Right lobe of liver (tissue), 6 donors: Measurements from ENCODE around the gene KLHL6. TPM values are rescaled to one million over a fixed set of nuclear protein-coding genes. Genes with fewer than 3 reads are reported as not detected.
A peak's percentile ranks its signal among the peaks of the same experiment; 100 is the strongest.

Source experiments
- ATAC-seq, 4 donors: fragments of 200-7000 bp; cut with Tn5 transposase; one replicate each; pipeline ENCODE4 v1.9.1; 2020; ENCODE audit warnings: mild to moderate bottlenecking in 4 of 4, moderate library complexity in 4 of 4
- DNase-seq, 3 donors: peaks; one replicate each; pipeline ENCODE4 v3.0.0-alpha.2; 2020
- H3K27ac ChIP-seq, 3 donors: fragments of 200-600 bp; one replicate each; pipeline ENCODE4 v1.8.0; 2022
- H3K27me3 ChIP-seq, 2 donors: fragments of 200-600 bp; one replicate each; pipeline ENCODE4 v1.8.0; 2022
- H3K36me3 ChIP-seq, 4 donors: fragments of 200-600 bp; sonication (generic) in 1 of 4; one replicate each; pipeline versions ENCODE4 v1.5.1 to v1.8.0; 2017 to 2022; ENCODE audit warnings: control low read depth in 1 of 4
- H3K4me1 ChIP-seq, 4 donors: fragments of 200-600 bp; sonication (generic) in 1 of 4; one replicate each; pipeline versions ENCODE4 v1.5.1 to v1.8.0; 2017 to 2022; ENCODE audit warnings: control low read depth in 1 of 4
- H3K4me3 ChIP-seq, 3 donors: fragments of 200-600 bp; one replicate each; pipeline ENCODE4 v1.8.0; 2022
- H3K9me3 ChIP-seq, 4 donors: fragments of 200-600 bp; sonication (generic) in 1 of 4; one replicate each; pipeline versions ENCODE4 v1.5.1 to v1.8.0; 2017 to 2022; ENCODE audit warnings: control low read depth in 1 of 4
- CTCF ChIP-seq, 4 donors: fragments of 200-600 bp in 3 of 4; fragments of 450-650 bp in 1 of 4; IDR thresholded peaks; one replicate each; pipeline versions ENCODE4 v1.5.1 to v1.8.0; 2016 to 2022; ENCODE audit warnings: antibody characterized with exemption in 4 of 4, mild to moderate bottlenecking in 2 of 4
- POLR2A ChIP-seq: fragments of 450-650 bp; IDR thresholded peaks from one replicate; pipeline ENCODE4 v1.6.1; 2017; ENCODE audit warnings: antibody characterized with exemption, mild to moderate bottlenecking
- WGBS: methylation state at CpG from one replicate; pipeline ENCODE4 v1.1.6; 2018; ENCODE audit warnings: low coverage, low lambda C conversion rate; ENCODE audit not compliant: insufficient coverage; ENCODE audit errors: missing lambda C conversion rate; 5-methylcytosine and 5-hydroxymethylcytosine counted together
- intact Hi-C, 2 donors: fragments of 100-400 bp; cut with DNase I; formaldehyde crosslinking; loops; one replicate each; pipeline versions ENCODE4 v1.11.2 to v1.14.1; 2022
- total RNA-seq, 6 experiments: library from RNA; depleted of rRNA in 2 of 6; stranded (reverse); fragments of >200 nt in 2 of 6; fragmentation: NEBNext Ultra II Directional in 3 of 6; extraction: Animal tissue kit (Norgen Biotek cat#: 25700) in 3 of 6; gene quantifications; one replicate each; pipeline versions ENCODE4 v1.1.0 to v1.2.4, GENCODE V29; 2016 to 2023
- donor health status: DM: no; HTN: yes; CAD: no.
- donor health status: DM: no; HTN: no; CAD: no.
- donor health status: DM: no; HTN: no; CAD: no.
- donor health status: DM: no; HTN: yes; CAD: no.
- donor health status: DM: no; HTN: yes; CAD: no.

The KLHL6 gene
- total RNA-seq, 6 experiments from 2014 or later = 0.59 to 2.7 (median 1.6) TPM

GRCh38 chr3:183584914-183585280 is 29.4 kb upstream of the KLHL6 start:
- DNase-seq (no peak), ATAC-seq (no peak)
- Histone ChIP-seq H3K27me3 (no peaks in the 10 kb centered on the region), H3K4me3 (no peak overlapping the region), H3K4me1 (peaks cover 0 to 34% (median 14%) of the 10 kb centered on the region in 4 donors), H3K36me3 (no peaks in the 10 kb centered on the region), H3K27ac (peak overlapping the region in 1 of 3 donors; percentile 61), H3K9me3 (no peaks in the 10 kb centered on the region)
- intact Hi-C loops = no loop called here
- 36% methylated on average over 3 of the region's 3 CpGs for whole genome bisulfite sequencing
- TF ChIP-seq CTCF (IDR thresholded peaks at IDR 0.05) (no peak), POLR2A (no peak)

GRCh38 chr3:183584246-183584913 is 28.9 kb upstream of the KLHL6 start:
- intact Hi-C loops = no loop called here
- 53% methylated on average over 6 of the region's 7 CpGs for WGBS
- peak; percentile 23 to 68 (median 46) for ATAC-seq
- no peaks in the 10 kb centered on the region for H3K36me3 ChIP-seq
- H3K9me3 ChIP-seq = no peaks in the 10 kb centered on the region
- no peaks in the 10 kb centered on the region for H3K27me3 ChIP-seq
- H3K4me3 ChIP-seq = no peak overlapping the region
- TF ChIP-seq CTCF (IDR thresholded peaks at IDR 0.05) (no peak), POLR2A (no peak)
- peak overlapping the region in 2 of 3 donors; percentile 6 to 61 for H3K27ac ChIP-seq
- H3K4me1 ChIP-seq = peaks cover 0 to 34% (median 14%) of the 10 kb centered on the region in 4 donors
- no peak for DNase-seq

DNA sequence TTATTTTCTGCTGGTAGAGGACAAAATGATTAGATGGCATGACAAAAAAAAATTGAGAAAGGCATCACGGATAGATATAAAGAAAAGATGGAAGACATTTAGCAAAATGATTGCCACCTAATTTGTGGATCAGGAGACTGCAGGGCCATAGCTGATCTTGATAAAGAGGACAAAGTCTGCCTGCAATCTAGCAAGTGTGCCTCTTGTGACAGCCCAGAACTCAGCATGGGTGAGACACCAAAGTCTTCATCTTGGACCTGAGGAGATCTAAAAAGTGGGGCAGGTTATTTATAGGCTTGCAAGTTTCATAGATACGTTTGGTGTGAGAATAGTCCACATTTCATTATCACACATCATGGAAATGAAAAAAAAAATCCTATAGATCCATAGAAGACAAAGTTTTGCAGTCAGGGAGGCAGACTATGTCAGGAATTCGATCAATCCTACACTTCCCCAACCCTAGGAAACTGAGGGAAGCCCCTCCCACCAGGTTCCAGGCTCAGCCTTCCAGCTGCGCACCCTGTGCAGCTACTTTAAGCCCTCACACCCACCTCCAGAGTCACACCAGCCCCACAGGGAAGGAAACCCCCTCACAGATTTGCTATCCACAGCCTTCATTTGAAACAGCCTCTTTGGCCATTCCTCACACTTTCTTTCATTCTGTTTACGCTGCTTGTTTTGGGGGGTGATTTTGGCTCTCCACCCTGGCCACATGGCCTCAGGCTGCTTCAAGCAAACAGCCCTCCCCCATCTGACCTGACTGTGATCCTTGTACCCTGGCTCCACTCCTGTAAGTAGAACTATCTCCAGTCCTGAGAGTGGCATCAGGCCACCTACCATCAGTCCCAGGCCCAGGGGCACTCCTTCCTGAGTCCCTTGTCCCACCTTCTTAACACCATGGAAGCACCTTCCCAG is 28.1 kb upstream of the KLHL6 start:
- ATAC-seq (peak; percentile 70 to 85 (median 76)), DNase-seq (peak in 2 of 3 donors; percentile 65 to 75)
- TF ChIP-seq POLR2A (no peak), CTCF (IDR thresholded peaks at IDR 0.05) (no peak)
- Histone ChIP-seq H3K36me3 (no peaks in the 10 kb centered on the region), H3K27me3 (no peaks in the 10 kb centered on the region), H3K4me3 (no peak overlapping the region), H3K27ac (peak overlapping the region in 2 of 3 donors; percentile 6 to 61), H3K9me3 (no peaks in the 10 kb centered on the region), H3K4me1 (peaks cover 0 to 34% (median 14%) of the 10 kb centered on the region in 4 donors)
- intact Hi-C loops = no loop called here
- WGBS = 31% methylated on average over 4 of the region's 5 CpGs

- no peaks in the 10 kb centered on the region for H3K9me3 ChIP-seq
- H3K4me1 ChIP-seq = peaks cover 0 to 34% (median 14%) of the 10 kb centered on the region in 4 donors
- peak in 2 of 3 donors; percentile 65 to 69 for DNase-seq
- no peak for TF ChIP-seq CTCF (IDR thresholded peaks at IDR 0.05)
- TF ChIP-seq POLR2A = no peak
- H3K4me3 ChIP-seq = no peak overlapping the region
- no peaks in the 10 kb centered on the region for H3K27me3 ChIP-seq
- 31% methylated on average over 1 of the region's 1 CpG for WGBS
- no peak overlapping the region for H3K27ac ChIP-seq
- peak; percentile 56 to 70 (median 68) for ATAC-seq
- H3K36me3 ChIP-seq = no peaks in the 10 kb centered on the region
- intact Hi-C loops = no loop called here
Measured at GRCh38 chr3:183582161-183582560, 26.7 kb upstream of the KLHL6 start.
